Epithelial cell of proximal tubule (primary cell): ENCODE results near the gene HIKESHI. TPM values are rescaled to one million over a fixed set of nuclear protein-coding genes. Genes with fewer than 3 reads are reported as not detected.

Source experiments
- DNase-seq: peaks from one replicate; pipeline ENCODE4 v3.0.0-alpha.2; 2011; ENCODE audit warnings: low read depth
- H3K4me3 ChIP-seq: 2 replicates; pipeline ENCODE4 v1.5.1; 2011; ENCODE audit warnings: low read depth, mild to moderate bottlenecking, low read length
- CTCF ChIP-seq: conservative IDR thresholded peaks from 2 replicates; pipeline ENCODE4 v1.5.1; 2012; ENCODE audit warnings: low read depth, mild to moderate bottlenecking, low read length
- total RNA-seq: library from RNA; depleted of rRNA; stranded (reverse); fragments of >200 nt; gene quantifications from 2 replicates; pipeline ENCODE4 v1.2.3, GENCODE V29; 2015

The HIKESHI gene
- total RNA-seq, 1 donor from 2014 or later: 41.4 TPM

GRCh38 chr11:86374069-86374468, 72.0 kb downstream of the HIKESHI start:
- no peak for TF ChIP-seq CTCF
- H3K4me3 ChIP-seq: no peak overlapping the region
- no peak for DNase-seq

- no peak for DNase-seq
- H3K4me3 ChIP-seq: peak within 1 kb of the TSS; percentile 32
- no peak for TF ChIP-seq CTCF
These were observed 72.5 kb downstream of the HIKESHI start, which contains the start of gene CCDC81 for GRCh38 chr11:86374586-86374985. Gene CCDC81 (plus strand): TSS chr11:86374887. CDS start chr11:86375164, 277 bp downstream.

GRCh38 chr11:86377972-86378371, 75.9 kb downstream of the HIKESHI start:
- no peak overlapping the region for H3K4me3 ChIP-seq
- no peak for DNase-seq
- TF ChIP-seq CTCF: no peak

GRCh38 chr11:86380295-86381059, 78.4 kb downstream of the HIKESHI start:
- no peak for DNase-seq
- H3K4me3 ChIP-seq: no peak overlapping the region
- TF ChIP-seq CTCF: no peak

- DNase-seq: no peak
- no peak overlapping the region for H3K4me3 ChIP-seq
- TF ChIP-seq CTCF: no peak
These were observed 81.3 kb downstream of the HIKESHI start for GRCh38 chr11:86383041-86383955.

- H3K4me3 ChIP-seq: no peak overlapping the region
- no peak for DNase-seq
- TF ChIP-seq CTCF: no peak
These were observed 84.2 kb downstream of the HIKESHI start for GRCh38 chr11:86386283-86386682.
